Astrocyte (in vitro differentiated cells and primary cell): ENCODE results near the gene NEMP1. TPM values are rescaled to one million over a fixed set of nuclear protein-coding genes. Genes with fewer than 3 reads are reported as not detected.

Experiments
- DNase-seq: peaks from one replicate; pipeline ENCODE4 v3.0.0-alpha.2; 2010; ENCODE audit warnings: low read depth
- FAIRE-seq: peaks from 2 replicates; lab custom pipeline; 2011; peaks lifted over from hg19 to GRCh38; lab: Jason Lieb, UNC
- H2AFZ ChIP-seq: 2 replicates; pipeline ENCODE4 v1.6.0; 2012; ENCODE audit warnings: low read depth, low read length, inconsistent platforms
- H3K27ac ChIP-seq: 2 replicates; pipeline ENCODE4 v1.5.1; 2011; ENCODE audit warnings: low read depth, low read length, inconsistent platforms
- H3K27me3 ChIP-seq: 2 replicates; pipeline ENCODE4 v1.6.0; 2011; ENCODE audit warnings: low read length, inconsistent platforms; ENCODE audit not compliant: insufficient read depth
- H3K36me3 ChIP-seq: 2 replicates; pipeline ENCODE4 v1.5.1; 2011; ENCODE audit warnings: low read length, inconsistent platforms; ENCODE audit not compliant: insufficient read depth
- H3K4me1 ChIP-seq: 2 replicates; pipeline ENCODE4 v1.5.1; 2011; ENCODE audit warnings: low read length, inconsistent platforms; ENCODE audit not compliant: insufficient read depth
- H3K4me2 ChIP-seq: 2 replicates; pipeline ENCODE4 v1.6.0; 2012; ENCODE audit warnings: low read length, inconsistent platforms
- H3K4me3 ChIP-seq: 2 replicates; pipeline ENCODE4 v1.5.1; 2011; ENCODE audit warnings: low read depth, mild to moderate bottlenecking, low read length, inconsistent platforms; ENCODE audit not compliant: insufficient read depth
- H3K79me2 ChIP-seq: 2 replicates; pipeline ENCODE4 v1.6.0; 2012; ENCODE audit warnings: mild to moderate bottlenecking, low read length, inconsistent platforms; ENCODE audit not compliant: insufficient read depth
- H3K9ac ChIP-seq: 2 replicates; pipeline ENCODE4 v1.6.0; 2012; ENCODE audit warnings: mild to moderate bottlenecking, low read length, inconsistent platforms
- H3K9me3 ChIP-seq: 2 replicates; pipeline ENCODE4 v1.5.1; 2012; ENCODE audit warnings: low read depth, mild to moderate bottlenecking, low read length, inconsistent platforms; ENCODE audit not compliant: insufficient read depth
- H4K20me1 ChIP-seq: 2 replicates; pipeline ENCODE4 v1.6.0; 2012; ENCODE audit warnings: low read length, inconsistent platforms; ENCODE audit not compliant: insufficient read depth
- H3K27ac Mint-ChIP-seq: one replicate; pipeline ENCODE4 v1.8.0; 2021; ENCODE audit warnings: mild to moderate bottlenecking, mixed read lengths; ENCODE audit not compliant: unreplicated experiment
- H3K27me3 Mint-ChIP-seq: one replicate; pipeline ENCODE4 v1.8.0; 2021; ENCODE audit warnings: low read depth, mixed read lengths; ENCODE audit not compliant: unreplicated experiment
- H3K36me3 Mint-ChIP-seq: one replicate; pipeline ENCODE4 v1.8.0; 2021; ENCODE audit warnings: low read depth, mixed read lengths; ENCODE audit not compliant: unreplicated experiment
- H3K4me1 Mint-ChIP-seq: one replicate; pipeline ENCODE4 v1.8.0; 2021; ENCODE audit warnings: low read depth, mixed read lengths; ENCODE audit not compliant: unreplicated experiment
- H3K4me3 Mint-ChIP-seq: one replicate; pipeline ENCODE4 v1.8.0; 2021; ENCODE audit warnings: mild to moderate bottlenecking, moderate library complexity, mixed read lengths; ENCODE audit not compliant: unreplicated experiment
- H3K9me3 Mint-ChIP-seq: one replicate; pipeline ENCODE4 v1.8.0; 2021; ENCODE audit warnings: mild to moderate bottlenecking, mixed read lengths; ENCODE audit not compliant: unreplicated experiment
- EZH2 ChIP-seq: IDR thresholded peaks from 2 replicates; pipeline ENCODE4 v1.6.1; 2012; ENCODE audit warnings: mild to moderate bottlenecking, low read length, inconsistent platforms; ENCODE audit not compliant: insufficient read depth
- total RNA-seq: library from RNA; stranded (reverse); gene quantifications from 2 replicates; pipeline ENCODE4 v1.2.1, GENCODE V29; 2021
- TF ChIP-seq, protein P1 (sequence below): IDR thresholded peaks from 2 replicates; pipeline ENCODE4 v1.5.1; 2011; ENCODE audit warnings: low read depth, mild to moderate bottlenecking, inconsistent platforms, low read length, moderate library complexity; ENCODE audit not compliant: insufficient read depth

Gene NEMP1
- total RNA-seq, 1 donor from 2014 or later, result 10.6 TPM

DNA sequence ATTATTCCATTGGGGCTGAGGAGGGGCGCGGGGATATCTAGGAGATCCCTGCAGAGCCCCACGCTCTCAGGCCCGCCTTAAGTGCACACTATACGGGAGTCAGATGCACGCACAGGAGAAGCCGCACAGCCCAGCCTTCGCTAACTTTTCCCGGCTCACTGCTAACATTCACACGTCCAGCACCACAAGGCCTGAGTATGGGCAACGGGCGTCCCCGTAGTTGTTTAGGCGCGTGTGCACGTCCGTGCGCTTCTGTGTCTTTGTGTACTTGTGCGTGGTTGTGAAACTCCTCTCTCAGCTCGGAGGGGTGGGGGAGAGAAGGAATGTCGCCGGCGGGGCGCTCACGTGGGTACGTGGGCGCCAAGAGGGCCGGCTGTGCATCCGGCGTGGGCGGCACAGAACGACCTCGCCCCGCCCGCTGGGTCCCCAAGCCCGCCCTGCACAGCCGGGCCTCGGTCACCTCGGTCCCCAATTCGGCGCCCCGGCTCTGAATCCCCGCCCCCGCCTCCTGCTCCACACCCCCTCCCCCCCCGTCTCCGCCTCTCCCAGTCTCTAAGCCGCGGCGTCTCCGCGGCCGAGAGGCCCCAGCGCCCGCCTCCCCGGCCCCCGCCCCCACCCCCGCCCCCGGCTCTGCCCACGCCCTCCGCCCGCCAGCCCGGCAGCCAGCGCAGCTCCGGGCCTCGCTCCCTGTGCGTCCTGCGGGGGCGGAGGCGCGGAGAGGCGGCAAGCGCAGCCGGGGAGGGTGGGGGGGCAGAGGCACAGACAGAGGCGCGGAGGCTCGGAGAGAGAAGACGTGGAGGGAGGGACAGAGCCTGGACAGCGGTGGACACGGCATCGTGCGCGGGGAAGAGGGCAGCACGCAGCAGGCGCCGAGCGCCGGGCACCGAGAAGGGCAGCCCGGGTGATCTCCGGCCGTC is 10.0 kb upstream of the NEMP1 start, which contains the start of gene NAB2:
Gene NAB2, plus strand, starts transcription at position 761 of the 917 bp plus-strand sequence. CDS start 158 bp downstream, outside the sequence.
- H3K4me3 Mint-ChIP-seq, result peak within 1 kb of the TSS; percentile 98
- Histone ChIP-seq H3K4me1 (peaks cover 48% of the 10 kb centered on the region), H3K9me3 (no peaks in the 10 kb centered on the region), H3K36me3 (peaks cover 12% of the 10 kb centered on the region), H3K27me3 (no peaks in the 10 kb centered on the region), H3K4me3 (peak within 1 kb of the TSS; percentile 93), H2AFZ (peak within 1 kb of the TSS; percentile 59), H4K20me1 (peaks cover 40% of the 10 kb centered on the region), H3K79me2 (peaks cover 46% of the 10 kb centered on the region), H3K9ac (peak within 1 kb of the TSS; percentile 94), H3K27ac (peak within 1 kb of the TSS; percentile 98), H3K4me2 (peak within 1 kb of the TSS; percentile 99)
- TF ChIP-seq, protein P1, sequence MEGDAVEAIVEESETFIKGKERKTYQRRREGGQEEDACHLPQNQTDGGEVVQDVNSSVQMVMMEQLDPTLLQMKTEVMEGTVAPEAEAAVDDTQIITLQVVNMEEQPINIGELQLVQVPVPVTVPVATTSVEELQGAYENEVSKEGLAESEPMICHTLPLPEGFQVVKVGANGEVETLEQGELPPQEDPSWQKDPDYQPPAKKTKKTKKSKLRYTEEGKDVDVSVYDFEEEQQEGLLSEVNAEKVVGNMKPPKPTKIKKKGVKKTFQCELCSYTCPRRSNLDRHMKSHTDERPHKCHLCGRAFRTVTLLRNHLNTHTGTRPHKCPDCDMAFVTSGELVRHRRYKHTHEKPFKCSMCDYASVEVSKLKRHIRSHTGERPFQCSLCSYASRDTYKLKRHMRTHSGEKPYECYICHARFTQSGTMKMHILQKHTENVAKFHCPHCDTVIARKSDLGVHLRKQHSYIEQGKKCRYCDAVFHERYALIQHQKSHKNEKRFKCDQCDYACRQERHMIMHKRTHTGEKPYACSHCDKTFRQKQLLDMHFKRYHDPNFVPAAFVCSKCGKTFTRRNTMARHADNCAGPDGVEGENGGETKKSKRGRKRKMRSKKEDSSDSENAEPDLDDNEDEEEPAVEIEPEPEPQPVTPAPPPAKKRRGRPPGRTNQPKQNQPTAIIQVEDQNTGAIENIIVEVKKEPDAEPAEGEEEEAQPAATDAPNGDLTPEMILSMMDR, result no peak
- TF ChIP-seq EZH2, result no peak
- H3K27me3 Mint-ChIP-seq, result no peaks in the 10 kb centered on the region
- no peak for FAIRE-seq
- peaks cover 28% of the 10 kb centered on the region for H3K4me1 Mint-ChIP-seq
- no peaks in the 10 kb centered on the region for H3K9me3 Mint-ChIP-seq
- peak within 1 kb of the TSS; percentile 98 for H3K27ac Mint-ChIP-seq
- peak; percentile 92 for DNase-seq
- peaks cover 12% of the 10 kb centered on the region for H3K36me3 Mint-ChIP-seq

DNA sequence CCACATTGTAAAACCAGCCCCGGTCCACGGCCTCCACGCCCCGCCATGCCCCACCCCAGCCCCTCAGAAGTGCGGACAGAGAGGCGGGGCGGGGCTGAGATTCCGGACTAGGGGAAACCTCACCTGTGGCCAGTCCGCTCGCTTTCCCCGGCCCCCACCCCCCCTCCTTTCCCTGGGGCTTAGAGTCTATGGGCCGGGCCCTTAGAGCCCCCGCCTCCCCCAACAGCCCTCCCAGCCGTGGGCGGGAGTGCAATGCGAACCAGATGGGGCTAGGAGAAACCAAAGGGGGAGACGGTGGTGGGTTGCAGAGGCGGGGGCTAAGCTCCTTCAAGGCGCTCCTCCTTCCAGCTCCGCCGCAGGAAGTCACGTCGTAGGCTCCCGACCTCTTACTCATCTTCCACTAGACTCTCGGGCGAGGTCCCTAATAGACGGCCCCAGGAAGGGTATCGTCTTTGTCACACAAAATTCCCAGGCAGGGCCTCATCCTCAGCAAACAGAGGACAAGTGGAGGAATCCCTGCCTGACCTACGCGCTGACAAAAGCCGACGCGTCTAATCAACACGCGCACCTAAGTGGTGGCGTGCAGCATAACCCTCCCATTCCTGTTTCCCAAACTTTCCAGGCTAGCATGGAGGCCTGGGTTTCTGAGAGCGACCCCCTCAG is 9.2 kb upstream of the NEMP1 start:
- peak overlapping the region; percentile 94 for H3K9ac ChIP-seq
- peaks cover 24% of the 10 kb centered on the region for H3K4me1 Mint-ChIP-seq
- DNase-seq (peak; percentile 94), FAIRE-seq (no peak)
- peak overlapping the region; percentile 96 for H3K4me2 ChIP-seq
- H3K4me3 ChIP-seq, result peak overlapping the region; percentile 60
- H3K27me3 ChIP-seq, result no peaks in the 10 kb centered on the region
- TF ChIP-seq, protein P1, result no peak
- TF ChIP-seq EZH2, result no peak
- H3K27ac Mint-ChIP-seq, result peak overlapping the region; percentile 98
- H3K4me1 ChIP-seq, result peaks cover 43% of the 10 kb centered on the region
- H3K27ac ChIP-seq, result peak overlapping the region; percentile 98
- peak overlapping the region; percentile 70 for H2AFZ ChIP-seq
- H3K79me2 ChIP-seq, result peaks cover 39% of the 10 kb centered on the region
- no peaks in the 10 kb centered on the region for H3K9me3 Mint-ChIP-seq
- peaks cover 12% of the 10 kb centered on the region for H3K36me3 Mint-ChIP-seq
- H3K36me3 ChIP-seq, result peaks cover 11% of the 10 kb centered on the region
- peak overlapping the region; percentile 86 for H3K4me3 Mint-ChIP-seq
- H4K20me1 ChIP-seq, result peaks cover 33% of the 10 kb centered on the region
- H3K27me3 Mint-ChIP-seq, result no peaks in the 10 kb centered on the region
- H3K9me3 ChIP-seq, result no peaks in the 10 kb centered on the region
